HUES6 (cell line): Measurements from ENCODE around the gene TTBK2.
A peak's percentile ranks its signal among the peaks of the same experiment; 100 is the strongest.

ENCODE experiments used
- H3K27ac ChIP-seq: 2 replicates; pipeline ENCODE4 v1.7.0; 2013; ENCODE audit warnings: low read depth, mild to moderate bottlenecking, low read length, inconsistent platforms
- H3K27me3 ChIP-seq: 2 replicates; pipeline ENCODE4 v1.6.1; 2013; ENCODE audit warnings: low read length; ENCODE audit not compliant: control insufficient read depth, insufficient read depth
- H3K36me3 ChIP-seq: 2 replicates; pipeline ENCODE4 v1.6.1; 2013; ENCODE audit warnings: low read length; ENCODE audit not compliant: control insufficient read depth, insufficient read depth
- H3K4me1 ChIP-seq: 2 replicates; pipeline ENCODE4 v1.6.1; 2013; ENCODE audit warnings: low read length; ENCODE audit not compliant: control insufficient read depth, insufficient read depth
- H3K4me3 ChIP-seq: 2 replicates; pipeline ENCODE4 v1.5.1; 2013; ENCODE audit warnings: low read depth, low read length
- H3K9ac ChIP-seq: one replicate; pipeline ENCODE4 v1.6.1; 2013; ENCODE audit warnings: mild to moderate bottlenecking, low read length
- H3K9me3 ChIP-seq: 2 replicates; pipeline ENCODE4 v1.6.1; 2013; ENCODE audit warnings: low read depth, low read length; ENCODE audit not compliant: control insufficient read depth, insufficient read depth

Gene TTBK2

GRCh38 chr15:42931702-42932486, 11.3 kb upstream of the TTBK2 start:
- Histone ChIP-seq H3K9ac (no peak overlapping the region), H3K9me3 (no peaks in the 10 kb centered on the region), H3K27me3 (no peaks in the 10 kb centered on the region), H3K4me3 (no peak overlapping the region), H3K36me3 (no peaks in the 10 kb centered on the region), H3K4me1 (no peaks in the 10 kb centered on the region), H3K27ac (no peak overlapping the region)

- Histone ChIP-seq H3K9me3 (no peaks in the 10 kb centered on the region), H3K9ac (no peak overlapping the region), H3K36me3 (no peaks in the 10 kb centered on the region), H3K27ac (no peak overlapping the region), H3K4me1 (no peaks in the 10 kb centered on the region), H3K27me3 (no peaks in the 10 kb centered on the region), H3K4me3 (no peak overlapping the region)
These were observed 8.8 kb upstream of the TTBK2 start for GRCh38 chr15:42929306-42929848.

DNA sequence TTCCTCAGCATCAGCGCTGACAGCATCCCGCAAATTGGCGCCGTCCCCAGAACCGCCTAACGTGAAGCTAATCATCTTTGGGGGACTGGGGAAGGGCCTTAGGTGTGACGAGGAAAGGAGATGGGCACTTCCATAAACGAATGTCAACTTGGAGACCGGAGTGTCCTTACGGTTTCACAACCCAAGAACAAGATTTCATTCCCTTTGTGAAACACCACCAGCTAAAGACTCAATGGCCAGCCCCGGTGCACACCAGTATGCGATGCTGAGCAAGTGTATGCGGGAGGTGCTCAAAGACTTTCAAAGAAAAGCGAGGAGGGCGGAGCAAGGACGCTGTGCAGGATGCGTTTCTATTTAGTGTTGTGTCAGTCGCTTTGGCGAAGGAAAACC, 759 bp upstream of the TTBK2 start:
- no peak overlapping the region for H3K9ac ChIP-seq
- no peaks in the 10 kb centered on the region for H3K36me3 ChIP-seq
- H3K4me1 ChIP-seq: peaks cover 6% of the 10 kb centered on the region; the same call in 1 of the 2 replicates
- H3K27ac ChIP-seq: no peak overlapping the region
- H3K27me3 ChIP-seq: peaks cover 8% of the 10 kb centered on the region
- no peaks in the 10 kb centered on the region for H3K9me3 ChIP-seq
- peak overlapping the region; percentile 86 for H3K4me3 ChIP-seq

- Histone ChIP-seq H3K9me3 (no peaks in the 10 kb centered on the region), H3K4me3 (peak overlapping the region; percentile 86), H3K4me1 (peaks cover 6% of the 10 kb centered on the region; the same call in 1 of the 2 replicates), H3K9ac (peak overlapping the region; percentile 61), H3K27me3 (peaks cover 8% of the 10 kb centered on the region), H3K36me3 (no peaks in the 10 kb centered on the region), H3K27ac (no peak overlapping the region)
These were observed 619 bp downstream of the TTBK2 start for GRCh38 chr15:42919799-42920518.

GRCh38 chr15:42919308-42919707, 1.3 kb downstream of the TTBK2 start:
- Histone ChIP-seq H3K9ac (peak overlapping the region; percentile 61), H3K4me1 (peaks cover 6% of the 10 kb centered on the region; the same call in 1 of the 2 replicates), H3K9me3 (no peaks in the 10 kb centered on the region), H3K27me3 (peaks cover 8% of the 10 kb centered on the region), H3K27ac (no peak overlapping the region), H3K36me3 (no peaks in the 10 kb centered on the region), H3K4me3 (peak overlapping the region; percentile 86)

DNA sequence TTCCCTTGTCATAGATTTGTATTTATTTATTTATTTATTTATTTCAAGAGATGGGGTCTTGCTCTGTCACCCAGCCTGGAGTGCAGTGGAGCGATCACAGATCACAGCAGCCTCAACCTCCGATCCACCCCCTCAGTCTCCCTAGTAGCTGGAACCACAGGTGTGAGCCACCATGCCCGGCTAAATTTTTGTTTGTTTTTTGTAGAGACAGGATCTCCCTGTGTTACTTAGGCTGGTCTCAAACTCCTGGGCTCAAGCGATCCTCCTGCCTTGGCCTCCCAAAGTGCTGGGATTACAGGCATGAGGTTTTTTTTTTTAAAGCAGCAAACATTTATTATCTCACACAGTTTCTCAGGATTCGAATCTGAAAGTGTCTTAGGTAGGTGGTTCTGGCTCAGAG, 2.5 kb downstream of the TTBK2 start:
- H3K9me3 ChIP-seq: no peaks in the 10 kb centered on the region
- H3K4me1 ChIP-seq: peaks cover 6% of the 10 kb centered on the region; the same call in 1 of the 2 replicates
- no peak overlapping the region for H3K9ac ChIP-seq
- no peaks in the 10 kb centered on the region for H3K36me3 ChIP-seq
- H3K27ac ChIP-seq: no peak overlapping the region
- H3K27me3 ChIP-seq: peaks cover 8% of the 10 kb centered on the region
- H3K4me3 ChIP-seq: no peak overlapping the region

- no peak overlapping the region for H3K27ac ChIP-seq
- H3K27me3 ChIP-seq: no peaks in the 10 kb centered on the region
- H3K36me3 ChIP-seq: no peaks in the 10 kb centered on the region
- H3K9ac ChIP-seq: no peak overlapping the region
- no peaks in the 10 kb centered on the region for H3K9me3 ChIP-seq
- H3K4me3 ChIP-seq: no peak overlapping the region
- peaks cover 6% of the 10 kb centered on the region; the same call in 1 of the 2 replicates for H3K4me1 ChIP-seq
These were observed 4.8 kb downstream of the TTBK2 start for GRCh38 chr15:42915654-42916315.

GRCh38 chr15:42914728-42915497, 5.7 kb downstream of the TTBK2 start:
- no peak overlapping the region for H3K9ac ChIP-seq
- no peaks in the 10 kb centered on the region for H3K27me3 ChIP-seq
- H3K9me3 ChIP-seq: no peaks in the 10 kb centered on the region
- no peak overlapping the region for H3K27ac ChIP-seq
- peaks cover 6% of the 10 kb centered on the region; the same call in 1 of the 2 replicates for H3K4me1 ChIP-seq
- H3K36me3 ChIP-seq: no peaks in the 10 kb centered on the region
- no peak overlapping the region for H3K4me3 ChIP-seq

DNA sequence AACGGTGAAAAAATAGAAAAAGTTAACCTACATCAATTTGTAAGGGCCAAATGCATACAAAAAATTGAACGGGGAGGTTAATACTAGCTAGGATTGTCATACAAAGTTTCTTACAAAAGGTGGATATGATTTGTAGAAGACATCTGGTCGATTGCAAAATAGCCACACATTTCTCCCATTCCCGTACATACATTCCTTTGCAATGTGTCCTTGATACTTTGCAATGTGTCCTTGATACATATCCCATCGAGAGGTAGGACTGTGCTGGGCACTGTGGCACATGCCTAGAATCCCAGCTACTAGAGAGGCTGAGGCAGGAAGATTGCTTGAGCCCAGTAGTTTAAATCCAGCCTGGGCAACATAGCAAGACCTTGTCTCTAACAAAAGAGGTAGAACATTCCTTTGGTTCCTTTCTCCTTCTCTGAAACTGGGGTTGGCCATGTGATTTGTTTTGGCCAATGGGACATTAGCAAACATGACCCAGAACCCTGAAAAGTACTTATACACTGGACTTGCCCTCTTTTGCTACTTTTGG, 9.5 kb downstream of the TTBK2 start:
- Histone ChIP-seq H3K36me3 (no peaks in the 10 kb centered on the region), H3K9me3 (no peaks in the 10 kb centered on the region), H3K9ac (no peak overlapping the region), H3K27me3 (no peaks in the 10 kb centered on the region), H3K4me3 (no peak overlapping the region), H3K27ac (no peak overlapping the region), H3K4me1 (no peaks in the 10 kb centered on the region)

GRCh38 chr15:42908538-42908937, 12.0 kb downstream of the TTBK2 start:
- H3K27me3 ChIP-seq: no peaks in the 10 kb centered on the region
- H3K4me3 ChIP-seq: no peak overlapping the region
- H3K9ac ChIP-seq: no peak overlapping the region
- H3K27ac ChIP-seq: no peak overlapping the region
- H3K36me3 ChIP-seq: no peaks in the 10 kb centered on the region
- no peaks in the 10 kb centered on the region for H3K4me1 ChIP-seq
- H3K9me3 ChIP-seq: no peaks in the 10 kb centered on the region
